ENCODE results near the gene MYO15B.

DNA sequence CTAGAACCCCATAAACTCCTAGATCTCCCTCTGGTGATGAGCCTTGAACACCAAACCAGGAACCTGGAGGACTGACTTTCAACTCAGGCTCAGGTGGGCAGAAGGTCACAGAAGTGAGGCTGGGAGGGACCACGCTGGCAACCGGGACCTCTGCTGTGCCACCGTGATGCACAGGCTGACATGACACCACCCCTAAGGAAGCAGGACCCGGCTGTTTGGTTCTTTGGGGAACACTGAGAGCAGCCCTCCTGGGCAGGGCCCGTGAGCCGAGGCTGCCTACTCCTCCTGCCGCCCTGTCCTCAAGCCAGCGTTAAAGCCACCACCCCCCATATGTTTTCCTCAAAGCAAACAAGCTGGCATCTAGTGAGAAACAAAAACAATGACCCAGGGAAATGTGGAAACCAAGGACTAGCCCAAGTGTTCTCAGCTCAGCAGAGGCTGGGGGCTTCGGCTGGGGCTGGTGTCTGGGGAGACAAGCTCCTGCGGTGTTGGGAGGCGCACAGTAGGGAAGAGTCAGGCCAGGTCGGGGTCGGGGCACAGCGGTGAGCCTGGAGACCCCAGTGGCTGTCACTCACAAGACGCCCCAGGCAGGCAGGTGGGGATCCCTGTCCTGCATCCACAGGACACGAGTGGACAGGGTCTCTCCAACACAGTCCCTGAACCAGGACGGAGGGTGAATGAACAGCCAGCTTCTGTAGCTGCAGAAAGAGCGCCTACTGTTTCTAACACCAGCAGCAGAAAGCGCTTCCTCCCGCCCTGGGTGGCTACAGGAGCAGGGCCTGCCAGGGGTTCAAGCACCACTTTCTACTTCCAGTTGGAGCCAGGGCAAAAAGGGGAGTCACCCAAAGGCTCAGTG is 47.4 kb downstream of the MYO15B start:
- no peak for TF ChIP-seq POLR2A (IDR thresholded peaks at IDR 0.05; ENCODE audit: borderline replicate concordance, extremely low read depth, insufficient read depth, insufficient read length)
- TF ChIP-seq ZFX (IDR thresholded peaks at IDR 0.05): no peak
- TF ChIP-seq, protein P1, sequence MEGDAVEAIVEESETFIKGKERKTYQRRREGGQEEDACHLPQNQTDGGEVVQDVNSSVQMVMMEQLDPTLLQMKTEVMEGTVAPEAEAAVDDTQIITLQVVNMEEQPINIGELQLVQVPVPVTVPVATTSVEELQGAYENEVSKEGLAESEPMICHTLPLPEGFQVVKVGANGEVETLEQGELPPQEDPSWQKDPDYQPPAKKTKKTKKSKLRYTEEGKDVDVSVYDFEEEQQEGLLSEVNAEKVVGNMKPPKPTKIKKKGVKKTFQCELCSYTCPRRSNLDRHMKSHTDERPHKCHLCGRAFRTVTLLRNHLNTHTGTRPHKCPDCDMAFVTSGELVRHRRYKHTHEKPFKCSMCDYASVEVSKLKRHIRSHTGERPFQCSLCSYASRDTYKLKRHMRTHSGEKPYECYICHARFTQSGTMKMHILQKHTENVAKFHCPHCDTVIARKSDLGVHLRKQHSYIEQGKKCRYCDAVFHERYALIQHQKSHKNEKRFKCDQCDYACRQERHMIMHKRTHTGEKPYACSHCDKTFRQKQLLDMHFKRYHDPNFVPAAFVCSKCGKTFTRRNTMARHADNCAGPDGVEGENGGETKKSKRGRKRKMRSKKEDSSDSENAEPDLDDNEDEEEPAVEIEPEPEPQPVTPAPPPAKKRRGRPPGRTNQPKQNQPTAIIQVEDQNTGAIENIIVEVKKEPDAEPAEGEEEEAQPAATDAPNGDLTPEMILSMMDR (IDR thresholded peaks at IDR 0.05 in 2 of 3, conservative IDR thresholded peaks at IDR 0.05 in 1 of 3; ENCODE audit: borderline replicate concordance in 1 of 3, insufficient read depth in 1 of 3, low read depth in 2 of 3, low read length in 2 of 3): no peak
- TF ChIP-seq TCF7L2 (IDR thresholded peaks at IDR 0.05; ENCODE audit: borderline replicate concordance, extremely low read depth, insufficient read depth, insufficient read length): no peak
- no peak for TF ChIP-seq JUND (IDR thresholded peaks at IDR 0.05)
- no peak for TF ChIP-seq CEBPB (IDR thresholded peaks at IDR 0.05; ENCODE audit: low read depth)
- no peak for TF ChIP-seq POLR2AphosphoS5 (IDR thresholded peaks at IDR 0.05; ENCODE audit: low read depth, low read length)
- TF ChIP-seq, protein P2, sequence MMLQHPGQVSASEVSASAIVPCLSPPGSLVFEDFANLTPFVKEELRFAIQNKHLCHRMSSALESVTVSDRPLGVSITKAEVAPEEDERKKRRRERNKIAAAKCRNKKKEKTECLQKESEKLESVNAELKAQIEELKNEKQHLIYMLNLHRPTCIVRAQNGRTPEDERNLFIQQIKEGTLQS (IDR thresholded peaks at IDR 0.05): no peak
- no peak for TF ChIP-seq EZH2 (IDR thresholded peaks at IDR 0.05)
- TF ChIP-seq SP1 (IDR thresholded peaks at IDR 0.05; ENCODE audit: low read depth): no peak
- TF ChIP-seq FOSL1 (IDR thresholded peaks at IDR 0.05; ENCODE audit: low read depth): no peak
- TF ChIP-seq YY1 (IDR thresholded peaks at IDR 0.05; ENCODE audit: extremely low read depth, insufficient replicate concordance, low read depth, low read length): no peak

Data from HCT116 (cell line).